NCI-H526 treated with DMSO at 0.1 percent for 48 hours (cell line): ENCODE data around the gene SLC7A10.

Experiments
- DNase-seq: peaks from one replicate; lab custom pipeline; 2025; lab: John Stamatoyannopoulos, UW

SLC7A10 gene

GRCh38 chr19:33225458-33225926, at the start of gene SLC7A10:
Gene SLC7A10 (minus strand): TSS chr19:33225850. CDS start chr19:33225703, 147 bp downstream.
- no peak for DNase-seq

- no peak for DNase-seq
Observed at GRCh38 chr19:33274663-33275558, 49.3 kb upstream of the SLC7A10 start.

- DNase-seq: no peak
Observed at GRCh38 chr19:33273881-33274662, 48.4 kb upstream of the SLC7A10 start.

GRCh38 chr19:33273065-33273736, 47.6 kb upstream of the SLC7A10 start:
- DNase-seq: no peak

GRCh38 chr19:33271246-33272021, 45.8 kb upstream of the SLC7A10 start:
- no peak for DNase-seq

GRCh38 chr19:33270769-33271168, 45.1 kb upstream of the SLC7A10 start:
- no peak for DNase-seq

- no peak for DNase-seq
Observed at GRCh38 chr19:33269016-33269415, 43.4 kb upstream of the SLC7A10 start.

GRCh38 chr19:33268162-33268991, 42.7 kb upstream of the SLC7A10 start:
- no peak for DNase-seq

- no peak for DNase-seq
Observed at GRCh38 chr19:33267706-33268105, 42.1 kb upstream of the SLC7A10 start.

GRCh38 chr19:33266974-33267484, 41.4 kb upstream of the SLC7A10 start:
- no peak for DNase-seq

GRCh38 chr19:33264881-33265445, 39.3 kb upstream of the SLC7A10 start:
- no peak for DNase-seq

- DNase-seq: no peak
Observed at GRCh38 chr19:33263325-33264023, 37.8 kb upstream of the SLC7A10 start.

GRCh38 chr19:33261511-33262189, 36.0 kb upstream of the SLC7A10 start:
- no peak for DNase-seq

GRCh38 chr19:33260628-33261418, 35.2 kb upstream of the SLC7A10 start:
- no peak for DNase-seq

GRCh38 chr19:33259539-33259938, 33.9 kb upstream of the SLC7A10 start:
- DNase-seq: no peak

- DNase-seq: no peak
Observed at GRCh38 chr19:33257828-33258227, 32.2 kb upstream of the SLC7A10 start.

GRCh38 chr19:33256261-33256660, 30.6 kb upstream of the SLC7A10 start:
- DNase-seq: no peak

GRCh38 chr19:33255781-33256180, 30.1 kb upstream of the SLC7A10 start:
- no peak for DNase-seq
